Esophagus (tissue), 2 donors: ENCODE results near the gene HBM. TPM values are rescaled to one million over a fixed set of nuclear protein-coding genes. Genes with fewer than 3 reads are reported as not detected.
"Not testable (repeated sequence)": the region's sequence is repeated elsewhere in the genome, so short reads cannot be mapped to it uniquely, and the experiment has no call there.

Experiments
- H3K27ac ChIP-seq, 2 donors: one replicate each; pipeline ENCODE4 v1.5.1; 2013; ENCODE audit warnings: low read depth in 2 of 2, mild to moderate bottlenecking in 2 of 2, inconsistent platforms in 1 of 2, low read length in 1 of 2, moderate library complexity in 1 of 2
- H3K27me3 ChIP-seq, 2 donors: one replicate each; pipeline ENCODE4 v1.6.1; 2013; ENCODE audit warnings: low read length in 2 of 2, control low read depth in 1 of 2, mild to moderate bottlenecking in 1 of 2; ENCODE audit not compliant: insufficient read depth in 2 of 2, control insufficient read depth in 1 of 2
- H3K36me3 ChIP-seq, 2 donors: one replicate each; pipeline ENCODE4 v1.6.1; 2013; ENCODE audit warnings: low read length in 1 of 2; ENCODE audit not compliant: control insufficient read depth in 2 of 2, insufficient read depth in 2 of 2
- H3K4me1 ChIP-seq, 2 donors: one replicate each; pipeline ENCODE4 v1.6.1; 2013; ENCODE audit warnings: low read length in 1 of 2; ENCODE audit not compliant: control insufficient read depth in 2 of 2, insufficient read depth in 2 of 2
- H3K4me3 ChIP-seq, 2 donors: one replicate each; pipeline ENCODE4 v1.5.1; 2013; ENCODE audit warnings: low read length in 2 of 2, mild to moderate bottlenecking in 2 of 2, low read depth in 1 of 2, moderate library complexity in 1 of 2
- H3K9me3 ChIP-seq, 2 donors: one replicate each; pipeline ENCODE4 v1.6.1; 2013; ENCODE audit warnings: mild to moderate bottlenecking in 2 of 2, low read depth in 1 of 2, low read length in 1 of 2, moderate library complexity in 1 of 2; ENCODE audit not compliant: control insufficient read depth in 2 of 2, insufficient read depth in 1 of 2
- WGBS, 2 donors: extraction: QIAGEN DNeasy Blood & Tissue Kit; methylation state at CpG; one replicate each; pipeline ENCODE4 v1.1.7; 2013; 5-methylcytosine and 5-hydroxymethylcytosine counted together
- polyA plus RNA-seq, 2 donors: library from polyadenylated mRNA; stranded (reverse); fragments of 200-250 nt; gene quantifications; one replicate each; pipeline ENCODE4 v1.2.3, GENCODE V29; 2013
- donor health status: healthy with polysubstance abuse.
- donor health status: Bipolar disorder and iron deficiency.

Gene HBM
- polyA plus RNA-seq, 2 donors = not detected

- H3K27me3 ChIP-seq = no peaks in the 10 kb centered on the region
- no peak overlapping the region for H3K4me3 ChIP-seq
- 90 to 94% methylated on average over 11 of the region's 11 CpGs for WGBS, 2 donors
- H3K9me3 ChIP-seq = no peaks in the 10 kb centered on the region
- H3K36me3 ChIP-seq = peaks cover 17 to 47% of the 10 kb centered on the region in 2 donors
- H3K4me1 ChIP-seq = no peaks in the 10 kb centered on the region
- H3K27ac ChIP-seq = no peak overlapping the region
These were observed 26.9 kb downstream of the HBM start for GRCh38 chr16:192686-193085.

GRCh38 chr16:193441-193840, 27.7 kb downstream of the HBM start:
- H3K36me3 ChIP-seq = peaks cover 17 to 48% of the 10 kb centered on the region in 2 donors
- H3K4me1 ChIP-seq = no peaks in the 10 kb centered on the region
- H3K9me3 ChIP-seq = no peaks in the 10 kb centered on the region
- WGBS, 2 donors = 93 to 94% methylated on average over 14 to 15 of the region's 15 CpGs
- no peaks in the 10 kb centered on the region for H3K27me3 ChIP-seq
- no peak overlapping the region for H3K27ac ChIP-seq
- no peak overlapping the region for H3K4me3 ChIP-seq

- no peaks in the 10 kb centered on the region for H3K27me3 ChIP-seq
- no peak overlapping the region for H3K4me3 ChIP-seq
- H3K4me1 ChIP-seq = no peaks in the 10 kb centered on the region
- peaks cover 14 to 49% of the 10 kb centered on the region in 2 donors for H3K36me3 ChIP-seq
- H3K27ac ChIP-seq = no peak overlapping the region
- H3K9me3 ChIP-seq = no peaks in the 10 kb centered on the region
- WGBS, 2 donors = 93 to 98% methylated on average over 6 of the region's 6 CpGs
These were observed 28.7 kb downstream of the HBM start for GRCh38 chr16:194516-194915.

- H3K27me3 ChIP-seq = no peaks in the 10 kb centered on the region
- no peaks in the 10 kb centered on the region for H3K4me1 ChIP-seq
- peaks cover 3 to 25% of the 10 kb centered on the region in 2 donors for H3K36me3 ChIP-seq
- H3K4me3 ChIP-seq = no peak overlapping the region
- no peak overlapping the region for H3K27ac ChIP-seq
- H3K9me3 ChIP-seq = no peaks in the 10 kb centered on the region
- WGBS, 2 donors = 93 to 96% methylated on average over 5 of the region's 5 CpGs
These were observed 34.6 kb downstream of the HBM start for GRCh38 chr16:200388-200787.

DNA sequence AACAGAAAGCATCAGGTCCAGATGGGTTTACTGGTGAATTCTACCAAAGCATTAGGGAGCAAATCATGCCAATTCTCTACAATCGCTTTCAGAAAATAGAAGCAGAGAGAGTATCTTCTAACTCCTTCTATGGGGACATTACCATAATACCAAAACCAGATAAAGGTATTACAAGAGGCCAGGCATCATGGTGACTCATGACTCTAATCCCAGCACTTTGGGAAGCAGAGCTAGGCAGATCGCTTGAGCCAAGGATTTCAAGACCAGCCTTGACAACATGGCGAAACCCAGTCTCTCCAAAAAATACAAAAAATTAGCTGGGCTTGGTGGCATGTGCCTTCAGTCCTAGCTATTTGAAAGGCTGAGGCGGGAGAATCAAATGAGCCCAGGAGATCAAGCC, 37.5 kb downstream of the HBM start:
- Histone ChIP-seq H3K27me3 (no peaks in the 10 kb centered on the region), H3K27ac (no peak overlapping the region), H3K4me1 (no peaks in the 10 kb centered on the region), H3K36me3 (peaks cover 2 to 22% of the 10 kb centered on the region in 2 donors), H3K4me3 (no peak overlapping the region), H3K9me3 (no peaks in the 10 kb centered on the region)
- WGBS, 2 donors = 92 to 94% methylated on average over 4 of the region's 4 CpGs

DNA sequence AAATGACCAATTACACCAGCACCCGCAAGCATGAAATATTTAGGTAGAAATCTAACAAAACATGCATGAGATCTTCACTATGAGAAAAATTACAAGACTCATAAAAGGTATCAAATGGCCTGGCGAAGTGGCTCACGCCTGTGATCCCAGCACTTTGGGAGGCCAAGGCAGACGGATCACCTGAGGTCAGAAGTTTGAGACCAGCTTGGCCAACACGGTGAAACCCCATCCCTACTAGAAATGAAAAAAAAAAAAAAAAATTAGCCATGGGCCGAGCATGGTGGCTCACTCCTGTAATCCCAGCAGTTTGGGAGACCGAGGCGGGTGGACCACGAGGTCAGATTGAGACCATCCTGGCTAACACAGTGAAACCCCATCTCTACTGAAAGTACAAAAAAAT, 38.3 kb downstream of the HBM start:
- H3K4me1 ChIP-seq, H3K27me3 ChIP-seq, H3K27ac ChIP-seq, H3K4me3 ChIP-seq, H3K9me3 ChIP-seq: not testable (repeated sequence)
- 96 to 97% methylated on average over 9 of the region's 9 CpGs for WGBS, 2 donors
- H3K36me3 ChIP-seq = peaks cover 2 to 16% of the 10 kb centered on the region in 2 donors

DNA sequence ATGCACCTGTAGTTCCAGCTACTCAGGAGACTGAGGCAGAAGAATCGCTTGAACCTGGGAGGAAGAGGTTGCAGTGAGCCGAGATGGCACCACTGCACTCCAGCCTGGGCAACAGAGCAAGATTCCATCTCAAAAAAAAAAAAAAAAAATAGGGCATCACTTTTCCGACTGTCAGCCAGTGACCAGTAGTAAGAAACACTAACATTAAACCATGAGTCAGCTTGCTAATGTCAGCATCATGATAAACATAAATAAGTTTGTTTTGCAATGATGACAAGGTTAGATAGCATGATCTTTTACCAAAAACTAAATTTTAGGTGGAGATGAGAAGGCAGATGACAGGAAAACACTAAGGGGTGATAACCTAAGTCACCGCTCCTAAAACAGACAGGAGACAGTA, 43.6 kb downstream of the HBM start:
- not testable (repeated sequence) for H3K27ac ChIP-seq, H3K4me1 ChIP-seq, H3K4me3 ChIP-seq, H3K9me3 ChIP-seq, H3K27me3 ChIP-seq
- WGBS, 2 donors = 89 to 91% methylated on average over 4 of the region's 4 CpGs
- H3K36me3 ChIP-seq = peaks cover 8 to 18% of the 10 kb centered on the region in 2 donors

DNA sequence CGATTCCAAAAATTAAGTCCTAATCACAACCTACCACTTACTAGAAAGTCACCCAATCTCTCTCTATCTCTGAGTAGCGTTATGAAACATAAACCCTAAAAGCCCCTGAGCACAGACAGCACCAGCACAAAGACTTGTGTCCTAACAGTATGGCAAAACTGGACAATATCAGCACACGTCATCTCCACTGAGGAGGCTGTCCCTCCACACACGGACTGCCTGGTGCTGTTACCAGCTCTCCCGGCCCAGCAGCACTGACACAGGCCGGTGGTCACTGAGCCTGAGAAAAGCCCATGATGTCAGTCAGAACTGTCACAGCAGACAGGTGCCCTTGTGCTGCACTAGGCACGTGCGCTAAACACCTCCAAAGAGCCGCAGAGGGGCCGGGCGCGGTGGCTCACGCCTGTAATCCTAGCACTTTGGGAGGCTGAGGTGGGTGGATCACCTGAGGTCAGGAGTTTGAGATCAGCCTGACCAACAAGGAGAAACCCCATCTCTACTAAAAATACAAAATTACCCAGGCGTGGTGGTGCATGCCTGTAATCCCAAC, 45.9 kb downstream of the HBM start:
- peaks cover 10 to 11% of the 10 kb centered on the region in 2 donors for H3K36me3 ChIP-seq
- H3K4me1 ChIP-seq, H3K9me3 ChIP-seq, H3K27ac ChIP-seq, H3K27me3 ChIP-seq, H3K4me3 ChIP-seq: not testable (repeated sequence)
- 89 to 91% methylated on average over 14 of the region's 14 CpGs for WGBS, 2 donors

DNA sequence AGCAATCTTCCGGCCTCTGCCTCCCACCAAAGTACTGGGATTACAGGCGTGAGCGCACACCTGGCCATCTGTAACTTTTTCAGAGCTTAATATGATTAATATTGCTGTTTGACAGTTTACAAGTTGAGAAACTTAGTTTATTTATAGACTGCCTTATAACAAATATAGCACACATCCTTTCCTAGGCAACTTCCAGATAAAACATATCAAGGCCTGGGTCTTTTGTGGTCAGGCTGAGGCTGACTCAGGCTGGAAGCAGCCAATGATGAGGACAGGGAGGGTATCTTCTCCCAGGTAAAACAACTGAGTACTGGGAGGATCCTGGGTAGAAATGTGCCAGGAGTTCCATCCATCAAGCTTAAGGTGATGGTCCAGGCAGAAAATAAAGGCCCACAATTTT, 47.2 kb downstream of the HBM start:
- no peak overlapping the region for H3K4me3 ChIP-seq
- no peak overlapping the region for H3K27ac ChIP-seq
- H3K27me3 ChIP-seq = no peaks in the 10 kb centered on the region
- peaks cover 11% of the 10 kb centered on the region in 2 donors for H3K36me3 ChIP-seq
- 93 to 95% methylated on average over 3 of the region's 3 CpGs for WGBS, 2 donors
- no peaks in the 10 kb centered on the region for H3K4me1 ChIP-seq
- no peaks in the 10 kb centered on the region for H3K9me3 ChIP-seq
